NCI-H2029 treated with DMSO at 0.1 percent for 48 hours (cell line): ENCODE measurements around the gene ZNF717.
"Not testable (repeated sequence)": the region's sequence is repeated elsewhere in the genome, so short reads cannot be mapped to it uniquely, and the experiment has no call there.

Experiments
- DNase-seq: peaks from one replicate; lab custom pipeline; 2025; lab: John Stamatoyannopoulos, UW

The ZNF717 gene

GRCh38 chr3:75785081-75785755, at the start of gene ZNF717:
TSS of gene ZNF717 (minus strand) at chr3:75785549. CDS start at chr3:75783362, 2,187 bp downstream.
- not testable (repeated sequence) for DNase-seq

- not testable (repeated sequence) for DNase-seq
Measured at GRCh38 chr3:75831076-75831475, 45.7 kb upstream of the ZNF717 start.

- not testable (repeated sequence) for DNase-seq
Measured at GRCh38 chr3:75818019-75818418, 32.7 kb upstream of the ZNF717 start.

GRCh38 chr3:75816287-75817180, 31.2 kb upstream of the ZNF717 start:
- DNase-seq, result not testable (repeated sequence)

GRCh38 chr3:75814797-75815196, 29.4 kb upstream of the ZNF717 start:
- no peak for DNase-seq

- no peak for DNase-seq
Measured at GRCh38 chr3:75782506-75782905, 2.8 kb downstream of the ZNF717 start.

- DNase-seq, result no peak
Measured at GRCh38 chr3:75781079-75781745, 4.1 kb downstream of the ZNF717 start.

- DNase-seq, result not testable (repeated sequence)
Measured at GRCh38 chr3:75777742-75778141, 7.6 kb downstream of the ZNF717 start.

- not testable (repeated sequence) for DNase-seq
Measured at GRCh38 chr3:75771631-75772030, 13.7 kb downstream of the ZNF717 start.

GRCh38 chr3:75768303-75769017, 16.9 kb downstream of the ZNF717 start:
- DNase-seq, result no peak

GRCh38 chr3:75737831-75738493, 47.4 kb downstream of the ZNF717 start:
- DNase-seq, result no peak

GRCh38 chr3:75727985-75728384, 57.4 kb downstream of the ZNF717 start:
- no peak for DNase-seq

GRCh38 chr3:75692061-75692460, 93.3 kb downstream of the ZNF717 start:
- no peak for DNase-seq

- DNase-seq, result no peak
Measured at GRCh38 chr3:75687323-75687722, 98.0 kb downstream of the ZNF717 start.
